Activated CD4-positive, alpha-beta T cell treated with anti-CD3 and anti-CD28 coated beads for 48 hours (primary cell): ENCODE results near the gene MMS19.

ENCODE experiments used
- DNase-seq: peaks from one replicate; pipeline ENCODE4 v3.0.0-alpha.2; 2020

The MMS19 gene, protein sequence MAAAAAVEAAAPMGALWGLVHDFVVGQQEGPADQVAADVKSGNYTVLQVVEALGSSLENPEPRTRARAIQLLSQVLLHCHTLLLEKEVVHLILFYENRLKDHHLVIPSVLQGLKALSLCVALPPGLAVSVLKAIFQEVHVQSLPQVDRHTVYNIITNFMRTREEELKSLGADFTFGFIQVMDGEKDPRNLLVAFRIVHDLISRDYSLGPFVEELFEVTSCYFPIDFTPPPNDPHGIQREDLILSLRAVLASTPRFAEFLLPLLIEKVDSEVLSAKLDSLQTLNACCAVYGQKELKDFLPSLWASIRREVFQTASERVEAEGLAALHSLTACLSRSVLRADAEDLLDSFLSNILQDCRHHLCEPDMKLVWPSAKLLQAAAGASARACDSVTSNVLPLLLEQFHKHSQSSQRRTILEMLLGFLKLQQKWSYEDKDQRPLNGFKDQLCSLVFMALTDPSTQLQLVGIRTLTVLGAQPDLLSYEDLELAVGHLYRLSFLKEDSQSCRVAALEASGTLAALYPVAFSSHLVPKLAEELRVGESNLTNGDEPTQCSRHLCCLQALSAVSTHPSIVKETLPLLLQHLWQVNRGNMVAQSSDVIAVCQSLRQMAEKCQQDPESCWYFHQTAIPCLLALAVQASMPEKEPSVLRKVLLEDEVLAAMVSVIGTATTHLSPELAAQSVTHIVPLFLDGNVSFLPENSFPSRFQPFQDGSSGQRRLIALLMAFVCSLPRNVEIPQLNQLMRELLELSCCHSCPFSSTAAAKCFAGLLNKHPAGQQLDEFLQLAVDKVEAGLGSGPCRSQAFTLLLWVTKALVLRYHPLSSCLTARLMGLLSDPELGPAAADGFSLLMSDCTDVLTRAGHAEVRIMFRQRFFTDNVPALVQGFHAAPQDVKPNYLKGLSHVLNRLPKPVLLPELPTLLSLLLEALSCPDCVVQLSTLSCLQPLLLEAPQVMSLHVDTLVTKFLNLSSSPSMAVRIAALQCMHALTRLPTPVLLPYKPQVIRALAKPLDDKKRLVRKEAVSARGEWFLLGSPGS

DNA sequence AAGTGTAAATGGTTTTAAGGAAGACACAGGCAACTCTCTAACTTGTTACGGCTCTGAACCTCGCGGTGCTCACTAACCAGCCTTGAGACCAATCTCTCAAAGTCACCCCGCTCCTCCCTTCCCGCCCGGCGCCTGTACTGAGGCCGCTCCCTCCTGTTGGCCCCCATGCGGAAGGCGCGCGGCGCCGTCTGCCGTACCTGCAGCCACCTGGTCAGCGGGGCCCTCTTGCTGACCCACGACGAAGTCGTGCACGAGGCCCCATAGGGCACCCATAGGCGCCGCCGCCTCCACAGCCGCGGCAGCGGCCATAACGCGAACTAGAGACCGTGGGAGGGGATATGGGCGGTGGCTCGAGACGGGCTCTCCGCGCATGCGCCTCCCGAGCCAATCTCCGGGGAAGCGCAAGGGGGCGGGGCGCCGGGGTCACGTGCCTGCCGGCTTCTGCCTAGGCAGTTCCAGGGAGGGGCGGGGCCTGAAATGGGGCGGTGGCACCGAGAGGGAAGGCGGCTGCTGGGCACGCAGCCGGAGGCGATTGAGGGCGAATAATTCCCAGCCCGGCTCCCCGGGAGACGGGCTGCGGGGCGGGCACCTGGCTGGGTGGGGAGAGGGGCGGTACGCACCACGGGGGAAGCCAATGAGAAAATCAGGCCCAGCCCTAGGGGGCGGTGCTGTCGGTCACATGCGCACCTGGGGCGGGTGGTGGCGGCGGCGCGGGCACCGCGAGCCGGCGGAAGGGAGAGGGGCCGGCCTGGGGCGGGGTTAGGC, at the start of gene MMS19:
Gene MMS19 (minus strand): TSS at position 347 of the 765 bp plus-strand sequence. CDS start 38 bp downstream, at position 309.
- DNase-seq: peak; percentile 100

DNA sequence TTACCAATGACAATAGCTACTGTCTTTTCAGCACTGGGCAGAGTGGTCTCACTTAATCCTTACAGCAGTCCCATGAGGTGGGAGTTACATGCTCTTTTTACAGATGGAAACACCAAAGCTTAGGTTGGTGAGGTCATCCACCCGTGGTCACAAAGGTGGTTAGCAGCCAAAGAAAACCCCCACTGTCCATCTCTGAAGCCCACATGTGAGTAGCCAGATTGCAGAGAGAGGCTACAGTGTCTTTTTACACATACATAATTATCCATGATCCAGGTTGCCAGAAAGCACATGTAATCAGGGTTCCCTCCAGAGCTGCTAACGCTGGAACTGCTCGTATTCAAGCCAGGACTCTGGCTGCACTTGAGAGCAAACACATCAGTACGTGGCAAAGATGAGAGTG, 49.7 kb upstream of the MMS19 start:
- DNase-seq: no peak

DNA sequence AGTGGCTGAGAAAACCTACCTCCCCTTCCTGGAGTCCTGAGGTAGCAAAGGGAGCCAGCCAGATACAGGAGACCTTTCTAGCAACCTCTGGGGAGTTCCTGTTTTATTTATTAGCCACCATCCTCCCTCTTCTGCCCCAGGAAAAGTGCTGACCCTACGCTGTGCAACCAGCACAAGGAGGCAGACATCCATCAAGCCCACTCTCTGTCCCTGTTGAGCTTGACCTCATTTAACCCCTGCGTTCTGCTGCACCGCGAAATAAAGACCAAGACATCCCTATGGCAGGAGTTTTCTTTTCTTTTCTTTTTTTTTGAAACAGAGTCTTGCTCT, 49.0 kb upstream of the MMS19 start:
- DNase-seq: no peak

DNA sequence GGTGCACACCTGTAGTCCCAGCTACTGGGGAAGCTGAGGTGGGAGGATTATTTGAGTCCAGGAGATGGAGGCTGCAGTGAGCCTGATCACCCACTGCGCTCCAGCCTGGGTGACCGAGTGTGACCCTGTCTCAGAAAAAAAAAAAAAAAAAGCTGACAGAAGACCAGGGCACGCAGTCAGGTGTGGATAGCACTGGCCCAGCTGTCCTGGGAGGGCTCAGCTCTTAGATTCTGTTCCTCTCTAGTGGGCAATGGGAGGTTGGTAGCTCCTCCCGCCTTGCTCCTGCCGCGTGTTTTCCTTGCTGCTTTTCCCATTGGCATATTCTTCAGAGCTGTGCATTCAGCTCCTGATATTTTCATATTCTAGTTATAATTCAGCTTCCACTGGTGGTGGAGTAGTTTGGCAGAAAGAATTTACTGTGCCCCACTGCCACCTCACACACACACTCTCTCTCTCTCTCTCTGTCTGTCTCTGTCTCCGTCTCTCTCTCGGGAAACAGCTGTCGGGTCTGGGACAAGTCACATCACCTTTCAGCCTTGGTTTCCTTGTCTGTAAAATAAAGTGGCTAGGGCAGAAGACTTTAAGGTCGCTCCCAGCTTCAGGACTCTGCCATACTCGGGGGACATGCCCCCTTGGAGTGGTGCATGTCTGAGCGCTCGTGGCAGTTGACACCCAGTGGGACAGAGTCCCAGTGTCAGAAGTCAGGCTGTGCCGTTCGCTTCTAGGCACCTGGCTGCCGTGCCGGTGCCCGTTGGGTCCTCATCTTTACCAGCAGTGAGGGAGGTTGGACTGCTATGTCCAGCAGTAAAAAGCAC, 48.4 kb upstream of the MMS19 start:
- DNase-seq: no peak

DNA sequence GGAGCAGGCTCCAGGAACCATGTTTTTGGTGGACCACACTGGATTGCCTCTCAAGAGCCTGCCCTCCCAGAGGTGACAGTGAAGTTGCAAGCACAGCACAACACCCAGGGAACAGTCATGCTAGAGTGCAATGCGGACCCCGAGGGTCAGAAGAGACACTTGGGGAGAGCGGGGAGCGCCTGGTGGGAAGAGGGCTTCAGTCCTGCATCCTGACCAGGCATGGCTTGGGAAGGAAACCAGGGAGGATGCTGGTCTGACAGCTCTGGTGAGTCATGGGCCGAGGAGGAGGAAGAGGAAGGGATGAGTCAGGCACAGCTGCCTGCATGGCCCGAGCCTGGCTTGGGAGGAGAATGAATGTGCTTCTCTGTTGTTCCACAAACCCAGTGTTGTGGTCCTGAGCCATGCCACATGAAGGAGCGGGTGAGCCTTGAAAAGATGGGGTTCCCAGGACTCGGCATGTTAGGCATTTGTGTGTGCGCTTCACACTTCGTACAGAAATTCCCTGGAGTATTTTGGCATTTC, 44.9 kb upstream of the MMS19 start:
- peak; percentile 79 for DNase-seq

DNA sequence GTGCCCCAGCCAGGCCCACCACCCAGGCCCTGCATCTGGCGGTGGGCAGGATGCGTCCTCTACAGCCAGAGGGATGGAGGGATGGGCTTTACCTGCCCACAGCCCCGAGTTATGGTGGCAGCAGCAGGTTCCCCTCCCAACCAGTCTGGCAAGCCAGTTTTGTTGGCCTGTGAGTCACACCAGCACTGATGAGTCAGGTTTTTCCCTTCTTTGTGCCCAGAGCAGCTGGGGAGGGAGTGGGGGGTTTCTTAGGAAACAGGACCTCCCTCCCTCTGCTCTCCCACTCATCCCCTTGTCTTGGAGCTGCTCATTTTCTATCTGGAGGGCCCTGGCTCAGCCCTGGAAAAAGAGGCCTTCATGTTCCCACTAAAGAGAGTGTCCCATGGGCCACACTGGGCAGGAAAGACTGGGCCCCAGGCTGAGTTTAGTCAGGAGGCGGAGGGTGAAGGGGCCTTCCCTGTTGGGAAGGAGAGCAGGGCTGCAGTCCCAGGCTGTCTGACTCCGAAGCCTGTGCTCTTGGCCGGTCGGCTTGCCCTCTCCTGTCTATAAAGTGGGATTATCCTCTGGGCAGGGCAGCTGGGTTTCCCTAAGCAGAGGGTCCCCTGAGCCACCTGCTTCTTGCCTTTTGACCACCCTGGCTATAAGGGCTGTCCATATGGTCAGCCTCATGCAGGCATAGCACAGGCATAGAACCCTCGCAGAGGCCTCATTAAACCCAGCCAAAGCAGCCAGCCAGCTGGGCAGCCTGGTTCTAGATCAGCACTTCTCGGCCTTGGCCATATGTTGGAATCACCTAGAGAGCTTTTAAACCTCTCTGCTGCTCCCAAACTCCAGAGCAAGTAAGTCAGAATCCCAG, 44.2 kb upstream of the MMS19 start:
- DNase-seq: peak; percentile 62

DNA sequence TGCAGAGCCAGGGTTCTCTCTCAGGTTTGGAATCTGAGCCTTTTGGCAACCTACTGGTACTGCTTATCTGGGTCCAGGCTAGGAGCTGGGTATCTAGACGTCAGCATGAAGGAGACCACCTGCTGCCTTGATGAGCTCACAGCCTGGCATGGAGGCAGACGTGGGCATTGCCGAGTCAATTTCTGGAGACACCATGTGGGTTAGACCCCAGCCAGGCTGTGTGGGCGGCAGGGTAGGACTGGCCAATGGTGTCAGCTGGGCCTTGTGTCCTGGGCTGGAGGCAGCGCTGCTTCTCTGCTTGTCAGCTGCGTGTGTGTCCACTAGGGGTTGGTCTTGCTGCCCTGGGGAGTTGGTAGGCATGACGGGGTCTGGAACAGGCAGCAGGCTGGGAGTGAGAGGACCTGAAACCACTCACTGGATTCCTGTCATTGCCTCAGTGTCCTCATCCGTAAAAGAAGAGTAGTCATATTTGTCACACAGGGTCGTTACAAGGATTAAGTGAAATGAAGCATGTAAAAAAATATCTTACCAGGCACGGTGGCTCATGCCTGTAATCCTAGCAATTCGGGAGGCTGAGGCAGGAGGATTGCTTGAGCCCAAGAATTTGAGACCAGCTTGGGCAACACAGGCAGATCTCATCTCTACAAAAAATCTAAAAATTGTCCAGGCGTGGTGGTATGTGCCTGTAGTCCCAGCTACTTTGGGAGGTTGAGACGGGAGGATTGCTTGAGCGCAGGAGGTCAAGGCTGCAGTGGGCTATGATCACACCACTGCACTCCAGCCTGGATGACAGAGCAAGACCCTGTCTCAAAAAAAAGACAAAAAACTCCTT, 42.7 kb upstream of the MMS19 start:
- no peak for DNase-seq

DNA sequence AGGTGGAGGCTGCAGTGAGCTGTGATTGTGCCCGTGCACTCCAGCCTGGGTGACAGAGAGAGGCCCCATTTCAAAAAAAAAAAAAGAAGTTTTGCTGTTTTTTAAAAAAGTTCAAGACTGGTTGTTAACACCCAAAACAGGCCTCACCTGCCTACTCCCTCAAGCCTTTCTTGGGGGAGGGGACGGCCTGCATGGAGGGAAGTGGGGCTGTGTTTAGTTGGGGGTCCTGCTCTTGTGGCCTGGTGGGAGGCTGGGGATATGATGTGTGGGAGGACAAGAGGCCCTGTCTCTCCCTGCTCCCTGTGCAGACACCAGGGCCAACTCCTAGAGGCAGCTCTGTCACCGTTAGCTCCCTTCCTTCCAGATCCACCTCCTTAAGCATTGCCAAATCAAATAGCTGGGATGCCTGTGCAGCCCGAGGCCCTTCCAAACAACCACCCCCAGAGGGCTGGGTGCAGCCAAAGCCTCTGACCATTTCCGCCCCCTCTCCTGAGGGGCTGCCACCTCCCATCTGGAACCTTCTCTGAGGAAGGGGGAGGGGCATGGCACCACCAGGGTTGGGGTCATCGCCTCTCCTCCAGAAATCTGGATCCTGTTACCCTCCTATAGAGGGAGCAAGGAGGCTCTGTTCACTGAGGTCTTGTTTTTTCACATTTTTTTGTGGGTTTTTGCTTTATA, 41.4 kb upstream of the MMS19 start:
- DNase-seq: no peak

DNA sequence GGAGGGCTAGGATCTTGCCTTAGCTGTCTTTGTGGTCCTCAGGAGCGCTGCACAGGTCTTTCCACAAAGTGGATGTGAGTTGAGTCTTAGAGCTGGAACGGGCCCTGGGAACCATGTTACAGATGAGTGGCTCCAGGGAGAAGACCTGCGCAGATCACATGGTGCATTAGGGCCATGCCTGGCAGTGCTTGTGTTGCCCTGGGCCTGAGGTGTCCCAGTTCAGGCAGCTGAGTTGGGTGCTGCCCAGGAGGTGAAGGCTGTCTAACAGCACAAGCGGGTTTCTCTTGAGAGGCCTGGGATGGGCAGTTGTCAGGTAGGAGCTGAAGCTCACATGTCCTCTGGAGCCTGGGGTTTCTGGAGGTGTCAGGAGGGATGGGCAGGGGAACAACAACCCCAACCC, 40.6 kb upstream of the MMS19 start:
- DNase-seq: no peak

DNA sequence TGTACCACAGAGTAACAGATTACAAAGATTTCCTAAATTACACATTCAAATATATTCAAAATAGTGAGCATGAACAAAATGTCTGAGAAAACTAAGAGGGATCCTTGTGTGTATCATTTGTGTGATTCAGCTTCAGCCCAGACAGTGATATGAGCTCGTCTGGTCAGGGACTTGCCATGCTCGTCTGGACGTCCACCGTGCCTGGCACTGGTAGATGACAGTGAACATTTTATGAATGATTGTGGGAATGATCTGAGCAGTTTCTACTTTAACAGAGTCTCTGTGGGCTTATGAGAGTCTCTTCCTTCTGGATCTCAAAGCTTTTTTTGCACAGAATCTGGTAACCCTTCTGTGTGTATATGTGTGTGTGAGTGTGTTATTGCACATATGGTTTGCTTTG, 40.2 kb upstream of the MMS19 start:
- DNase-seq: no peak

DNA sequence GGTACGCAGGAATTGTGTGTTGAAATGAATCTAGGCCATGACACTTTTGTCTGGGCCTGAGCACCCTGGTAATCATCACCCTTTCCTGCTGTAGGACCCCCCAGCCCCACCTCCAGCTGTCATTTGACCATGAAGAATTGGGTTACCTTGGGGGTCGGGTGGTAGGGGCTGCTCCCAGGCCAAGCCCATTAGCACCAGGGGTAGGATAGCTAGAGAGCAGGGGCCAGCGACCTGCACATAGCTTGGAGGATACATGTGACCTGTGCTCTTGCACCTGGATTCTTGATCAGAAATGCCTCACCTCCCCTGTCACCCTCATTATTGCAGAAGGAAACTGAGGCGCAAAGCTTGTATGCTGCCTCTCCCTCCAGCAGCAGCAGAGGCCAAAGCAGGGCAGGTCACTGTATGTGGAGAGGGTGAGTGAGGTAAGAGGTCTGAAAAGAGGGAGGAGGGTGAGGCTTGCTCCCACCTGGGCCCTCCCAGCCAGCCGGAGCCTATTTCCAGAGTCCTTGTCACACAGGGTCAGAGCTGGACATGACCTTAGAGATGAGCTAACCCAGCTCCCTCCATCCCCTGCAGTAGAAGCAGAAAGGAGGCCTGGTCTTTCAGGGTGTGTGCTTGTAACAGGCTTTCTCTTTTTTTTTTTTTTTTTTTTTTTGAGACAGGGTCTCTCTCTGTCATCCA, 39.1 kb upstream of the MMS19 start:
- no peak for DNase-seq

DNA sequence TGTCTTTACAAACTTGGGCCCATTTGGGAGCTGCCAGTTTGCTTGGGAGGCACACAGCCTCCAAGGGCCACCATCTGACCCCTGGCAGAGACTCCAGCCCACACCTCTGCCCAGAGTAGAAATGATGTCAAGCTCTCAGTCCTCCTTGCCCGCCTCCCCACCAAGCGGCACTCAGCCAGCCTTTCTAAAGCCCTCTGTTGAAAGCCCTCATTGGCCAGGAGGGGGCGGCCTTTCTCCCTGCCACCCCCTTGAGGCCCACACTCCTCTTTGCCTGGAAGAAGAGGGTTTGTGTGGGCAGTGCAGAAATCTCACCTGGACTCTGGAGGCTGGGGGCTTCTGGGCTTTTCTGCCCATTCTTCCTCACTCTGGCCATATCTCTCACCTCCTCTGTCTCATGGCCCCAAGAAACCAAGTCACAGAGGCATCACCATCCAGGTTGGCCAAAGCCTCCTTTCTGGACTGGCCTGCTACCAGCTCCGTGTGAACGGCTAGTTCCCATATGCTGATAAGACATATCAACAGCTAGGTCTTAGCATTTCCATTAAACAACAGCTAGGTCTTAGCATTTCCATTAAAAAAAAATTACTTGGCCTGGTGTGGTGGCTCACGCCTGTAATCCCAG, 36.6 kb upstream of the MMS19 start:
- DNase-seq: peak; percentile 64

DNA sequence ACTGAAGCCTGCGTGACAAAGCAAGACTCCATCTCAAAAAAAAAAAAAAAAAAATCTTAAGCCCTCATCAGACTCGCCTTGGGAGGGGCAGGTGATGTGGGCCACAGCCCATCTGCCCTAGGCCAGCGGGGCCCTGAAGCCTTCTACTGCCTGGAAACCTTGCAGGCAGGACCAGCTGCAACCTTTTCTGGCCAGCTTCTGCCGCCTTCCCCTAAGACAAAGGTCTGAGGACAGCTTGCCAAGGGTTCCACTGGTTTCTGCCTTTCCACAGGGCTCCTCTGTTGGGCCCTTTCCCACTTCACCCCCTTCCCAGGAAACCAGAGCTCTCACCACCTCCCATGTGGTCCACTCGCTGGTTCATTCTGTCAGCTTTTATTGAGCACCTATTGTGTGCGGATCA, 35.7 kb upstream of the MMS19 start:
- DNase-seq: no peak

DNA sequence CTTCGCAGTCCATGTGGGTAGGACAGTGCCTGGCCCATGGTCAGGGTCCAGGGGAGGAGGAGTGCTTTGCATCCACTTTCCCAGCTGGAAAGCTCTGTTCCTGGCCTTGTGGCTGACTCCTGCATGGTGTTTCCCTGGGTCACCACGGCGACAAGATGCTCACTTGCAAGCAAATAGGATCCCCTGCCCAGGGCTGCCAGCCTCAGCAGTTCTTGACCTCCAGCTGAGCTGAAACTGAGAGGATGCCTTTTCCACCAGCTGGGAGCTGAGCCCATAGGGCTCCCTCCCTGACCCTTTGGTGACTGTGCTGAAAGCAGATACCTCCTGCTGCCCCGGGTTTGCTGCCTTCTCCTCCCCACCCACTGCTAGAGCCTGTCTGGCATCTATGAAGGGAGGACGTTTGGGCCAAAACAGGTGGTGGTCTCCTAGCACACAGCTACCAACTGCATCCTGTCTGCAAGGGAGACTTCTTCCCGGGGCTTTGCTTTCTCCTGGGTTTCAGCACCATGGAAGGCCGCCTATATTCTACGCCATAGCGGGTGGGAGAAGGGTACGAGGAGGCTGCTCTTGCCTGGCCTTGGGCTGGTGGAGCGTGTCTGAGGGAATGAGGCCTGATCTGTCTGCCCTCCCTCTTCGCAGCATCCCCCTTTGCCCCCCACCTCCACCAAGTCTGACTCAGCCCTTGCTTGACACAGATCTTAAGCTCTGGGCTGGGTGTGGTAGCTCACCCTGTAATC, 34.9 kb upstream of the MMS19 start:
- DNase-seq: no peak

DNA sequence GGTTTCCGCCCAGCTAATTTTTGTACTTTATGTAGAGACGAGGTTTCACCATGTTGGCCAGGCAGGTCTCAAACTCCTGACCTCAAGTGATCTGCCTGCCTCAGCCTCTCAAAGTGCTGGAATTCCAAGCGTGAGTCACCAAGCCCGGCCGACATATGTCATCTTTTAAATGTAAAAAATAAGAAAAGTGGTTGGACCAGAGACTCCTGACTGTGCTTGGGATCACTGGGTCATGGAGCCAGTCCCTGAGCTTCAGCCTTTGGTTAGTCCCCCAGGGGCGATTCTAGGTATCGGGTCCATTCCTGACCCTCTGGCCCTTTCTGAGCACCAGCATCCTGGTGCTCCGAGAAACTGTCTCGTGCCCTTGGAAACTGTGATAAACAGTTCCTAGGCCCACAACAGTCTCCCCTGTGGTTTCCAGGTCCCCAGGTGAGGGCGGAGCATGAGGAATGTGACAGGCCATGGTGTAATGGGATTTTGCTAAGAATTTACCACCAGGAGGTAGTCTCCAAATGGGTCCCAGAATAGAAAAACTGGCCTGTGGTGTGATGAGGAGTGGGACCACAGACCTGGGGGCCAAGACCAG, 33.3 kb upstream of the MMS19 start:
- DNase-seq: no peak

DNA sequence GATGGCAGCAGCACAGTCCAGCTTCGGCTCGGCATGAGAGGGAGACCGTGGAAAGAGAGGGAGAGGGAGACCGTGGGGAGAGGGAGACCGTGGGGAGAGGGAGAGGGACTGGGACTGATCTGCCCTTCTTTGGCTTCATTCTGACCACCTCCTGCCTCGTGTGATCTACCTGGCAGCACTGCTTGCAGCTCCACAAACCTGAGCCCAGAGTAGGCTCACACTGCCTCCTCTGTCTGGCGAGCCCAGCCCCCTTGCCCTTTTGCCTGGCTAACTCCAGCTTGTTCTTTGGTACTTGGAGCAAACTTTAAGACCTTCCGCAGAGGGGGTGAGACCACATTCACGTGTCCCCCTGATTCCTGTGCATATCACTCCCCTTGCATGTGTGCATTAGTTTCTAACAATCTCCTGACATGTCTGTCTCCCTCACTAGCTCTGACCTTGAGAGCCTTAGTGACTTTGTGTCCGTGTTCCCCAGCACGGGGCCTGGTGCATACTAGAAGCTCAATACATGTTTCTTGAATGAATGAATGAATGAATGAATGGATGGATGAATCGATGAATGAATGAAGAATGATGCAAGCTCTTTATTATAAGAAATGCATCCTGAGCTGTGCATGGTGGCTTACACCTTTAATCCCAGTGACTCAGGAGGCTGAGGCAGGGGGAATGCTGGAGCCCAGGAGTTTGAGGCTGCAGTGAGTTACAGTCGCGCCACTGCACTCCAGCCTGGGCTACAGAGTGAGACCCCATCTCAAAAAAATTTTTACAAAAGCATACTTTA, 31.7 kb upstream of the MMS19 start:
- DNase-seq: no peak
